HK-2 (cell line): ENCODE measurements around the gene MLEC.

Experiments
- DNase-seq: peaks from one replicate; pipeline ENCODE4 v3.0.0-alpha.2; 2018; ENCODE audit not compliant: unreplicated experiment

MLEC gene

GRCh38 chr12:120741476-120742421 is 54.8 kb downstream of the MLEC start:
- no peak for DNase-seq

- DNase-seq, result no peak
Observed at GRCh38 chr12:120744922-120745493, 58.1 kb downstream of the MLEC start.

DNA sequence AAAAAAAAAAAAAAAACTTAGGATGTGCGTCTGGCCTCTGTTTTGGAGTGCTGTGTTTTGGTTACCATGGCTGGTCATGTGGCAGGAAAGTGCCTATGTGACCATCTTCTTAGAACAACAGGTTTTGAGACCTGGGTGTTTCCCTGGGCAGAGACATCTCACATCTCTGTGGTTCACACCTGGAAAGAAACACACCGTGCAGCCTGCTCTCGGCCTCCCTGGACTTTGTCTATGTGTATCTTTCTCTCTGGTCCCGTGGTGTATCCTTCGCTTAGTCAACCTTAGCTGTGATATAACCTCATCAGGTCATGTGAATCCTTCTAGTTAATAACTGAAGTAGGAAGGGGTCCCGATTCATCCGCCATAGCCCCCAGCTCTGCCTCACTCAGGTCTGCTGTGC is 61.3 kb downstream of the MLEC start:
- DNase-seq, result no peak

GRCh38 chr12:120749256-120749655 is 62.3 kb downstream of the MLEC start:
- DNase-seq, result no peak

DNA sequence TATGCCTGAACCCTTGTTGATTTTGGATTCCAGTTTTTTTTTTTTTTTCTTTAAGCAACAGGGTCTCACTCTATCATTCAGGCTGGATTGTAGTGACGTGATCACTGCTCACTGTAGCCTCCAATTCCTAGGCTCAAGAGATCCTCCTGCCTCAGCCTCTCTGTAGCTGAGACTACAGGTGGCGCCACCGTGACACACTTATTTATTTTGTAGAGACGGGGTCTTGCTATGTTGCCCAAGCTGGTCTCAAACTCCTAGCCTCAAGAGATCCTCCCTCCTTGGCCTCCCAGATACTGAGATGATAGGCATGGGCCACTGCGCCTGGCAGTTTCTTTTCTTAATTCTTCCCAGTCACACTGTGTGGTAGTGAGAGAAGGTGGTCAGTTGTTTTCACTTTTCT is 63.9 kb downstream of the MLEC start:
- DNase-seq, result no peak

DNA sequence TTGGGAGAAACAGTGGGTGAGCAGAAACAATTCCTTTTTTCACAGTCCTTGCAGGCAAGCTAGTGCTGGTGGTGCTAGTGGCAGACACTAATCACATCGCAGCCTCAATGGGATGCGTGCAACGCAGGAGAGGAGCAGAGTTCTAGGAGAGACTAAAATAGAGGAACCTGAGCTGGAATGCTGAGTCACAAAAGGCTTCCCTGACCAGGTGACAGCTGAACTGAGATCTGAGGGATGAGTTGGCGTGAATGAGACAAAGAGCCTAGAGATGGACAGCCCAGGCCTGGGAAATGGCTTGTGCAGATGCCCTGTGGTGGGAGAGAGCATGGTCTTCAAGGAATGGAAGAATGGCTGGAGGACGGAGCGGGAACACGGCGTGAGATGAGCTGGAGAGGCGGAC is 64.4 kb downstream of the MLEC start:
- no peak for DNase-seq
